Glutamatergic neuron (in vitro differentiated cells): ENCODE results near the gene CCDC24. TPM values are rescaled to one million over a fixed set of nuclear protein-coding genes. Genes with fewer than 3 reads are reported as not detected.

Experiments used
- DNase-seq: peaks from one replicate; pipeline ENCODE4 v3.0.0; 2022
- H3K27ac Mint-ChIP-seq: one replicate; pipeline ENCODE4 v1.8.0; 2020; ENCODE audit warnings: mild to moderate bottlenecking, mixed read lengths, inconsistent platforms; ENCODE audit not compliant: unreplicated experiment
- H3K27me3 Mint-ChIP-seq: one replicate; pipeline ENCODE4 v1.8.0; 2020; ENCODE audit warnings: mild to moderate bottlenecking, moderate library complexity, mixed read lengths, inconsistent platforms; ENCODE audit not compliant: unreplicated experiment
- H3K36me3 Mint-ChIP-seq: one replicate; pipeline ENCODE4 v1.8.0; 2020; ENCODE audit warnings: mild to moderate bottlenecking, mixed read lengths, inconsistent platforms; ENCODE audit not compliant: unreplicated experiment
- H3K4me1 Mint-ChIP-seq: one replicate; pipeline ENCODE4 v1.8.0; 2020; ENCODE audit warnings: mild to moderate bottlenecking, low read depth, mixed read lengths, inconsistent platforms; ENCODE audit not compliant: unreplicated experiment
- H3K4me3 Mint-ChIP-seq: one replicate; pipeline ENCODE4 v1.8.0; 2020; ENCODE audit warnings: mild to moderate bottlenecking, mixed read lengths, inconsistent platforms; ENCODE audit not compliant: unreplicated experiment
- H3K9me3 Mint-ChIP-seq: one replicate; pipeline ENCODE4 v1.8.0; 2020; ENCODE audit warnings: mild to moderate bottlenecking, moderate library complexity, mixed read lengths, inconsistent platforms; ENCODE audit not compliant: unreplicated experiment
- CTCF ChIP-seq: fragments of 200-600 bp; sonication (generic); IDR thresholded peaks from one replicate; pipeline ENCODE4 v1.5.0; 2021; ENCODE audit not compliant: partially characterized antibody, unreplicated experiment
- total RNA-seq: library from RNA; stranded (reverse); fragmentation: NEBNext Ultra II Directional; extraction: Animal tissue kit (Norgen Biotek cat#: 25700); gene quantifications from one replicate; pipeline ENCODE4 v1.2.1, GENCODE V29; 2021; ENCODE audit not compliant: unreplicated experiment

CCDC24 gene
- total RNA-seq, 1 donor from 2014 or later, result 6.3 TPM

GRCh38 chr1:43996733-43997115 lies 5.3 kb downstream of the CCDC24 start:
- Mint-ChIP-seq H3K27ac (peak overlapping the region; percentile 57), H3K9me3 (peaks cover 1% of the 10 kb centered on the region), H3K27me3 (peaks cover 9% of the 10 kb centered on the region), H3K4me1 (peaks cover 4% of the 10 kb centered on the region), H3K36me3 (no peaks in the 10 kb centered on the region), H3K4me3 (peak overlapping the region; percentile 61)
- TF ChIP-seq CTCF, result no peak
- no peak for DNase-seq

- no peaks in the 10 kb centered on the region for H3K36me3 Mint-ChIP-seq
- DNase-seq, result no peak
- H3K9me3 Mint-ChIP-seq, result peaks cover 1% of the 10 kb centered on the region
- H3K27me3 Mint-ChIP-seq, result peaks cover 9% of the 10 kb centered on the region
- peaks cover 4% of the 10 kb centered on the region for H3K4me1 Mint-ChIP-seq
- no peak for TF ChIP-seq CTCF
- no peak overlapping the region for H3K4me3 Mint-ChIP-seq
- H3K27ac Mint-ChIP-seq, result no peak overlapping the region
These were observed 6.0 kb downstream of the CCDC24 start for GRCh38 chr1:43997295-43997999.

GRCh38 chr1:43998000-43998378 lies 6.6 kb downstream of the CCDC24 start:
- Mint-ChIP-seq H3K4me3 (no peak overlapping the region), H3K9me3 (peaks cover 1% of the 10 kb centered on the region), H3K36me3 (no peaks in the 10 kb centered on the region), H3K27ac (no peak overlapping the region), H3K27me3 (peaks cover 9% of the 10 kb centered on the region), H3K4me1 (peaks cover 4% of the 10 kb centered on the region)
- DNase-seq, result no peak
- no peak for TF ChIP-seq CTCF

- Mint-ChIP-seq H3K27me3 (peaks cover 8% of the 10 kb centered on the region), H3K9me3 (peaks cover 1% of the 10 kb centered on the region), H3K4me3 (no peak overlapping the region), H3K4me1 (peaks cover 4% of the 10 kb centered on the region), H3K27ac (no peak overlapping the region), H3K36me3 (no peaks in the 10 kb centered on the region)
- TF ChIP-seq CTCF, result no peak
- no peak for DNase-seq
These were observed 8.1 kb downstream of the CCDC24 start for GRCh38 chr1:43999455-43999854.

GRCh38 chr1:44000122-44000665 lies 8.8 kb downstream of the CCDC24 start:
- TF ChIP-seq CTCF, result no peak
- H3K4me3 Mint-ChIP-seq, result no peak overlapping the region
- H3K27ac Mint-ChIP-seq, result no peak overlapping the region
- no peak for DNase-seq
- peaks cover 1% of the 10 kb centered on the region for H3K9me3 Mint-ChIP-seq
- peaks cover 6% of the 10 kb centered on the region for H3K4me1 Mint-ChIP-seq
- H3K27me3 Mint-ChIP-seq, result peaks cover 6% of the 10 kb centered on the region
- no peaks in the 10 kb centered on the region for H3K36me3 Mint-ChIP-seq
